ENCODE data around the gene HNRNPAB.

Gene HNRNPAB

DNA sequence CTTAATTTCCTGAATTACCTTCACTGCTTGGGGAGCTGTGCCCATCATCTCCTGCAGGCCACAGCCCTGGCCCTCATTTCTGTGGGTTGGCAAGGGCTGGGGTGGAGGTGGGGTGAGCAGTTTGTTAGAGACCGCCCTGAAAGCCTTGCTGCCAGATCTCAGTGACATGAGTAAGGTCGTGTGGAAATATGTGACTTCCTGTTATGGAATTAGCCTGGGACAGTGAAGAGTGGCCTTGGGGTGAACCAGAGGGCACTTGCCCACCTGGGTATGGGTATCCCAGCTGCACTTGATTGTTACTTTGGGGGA is 2.5 kb upstream of the HNRNPAB start:
- TF ChIP-seq, protein P1, sequence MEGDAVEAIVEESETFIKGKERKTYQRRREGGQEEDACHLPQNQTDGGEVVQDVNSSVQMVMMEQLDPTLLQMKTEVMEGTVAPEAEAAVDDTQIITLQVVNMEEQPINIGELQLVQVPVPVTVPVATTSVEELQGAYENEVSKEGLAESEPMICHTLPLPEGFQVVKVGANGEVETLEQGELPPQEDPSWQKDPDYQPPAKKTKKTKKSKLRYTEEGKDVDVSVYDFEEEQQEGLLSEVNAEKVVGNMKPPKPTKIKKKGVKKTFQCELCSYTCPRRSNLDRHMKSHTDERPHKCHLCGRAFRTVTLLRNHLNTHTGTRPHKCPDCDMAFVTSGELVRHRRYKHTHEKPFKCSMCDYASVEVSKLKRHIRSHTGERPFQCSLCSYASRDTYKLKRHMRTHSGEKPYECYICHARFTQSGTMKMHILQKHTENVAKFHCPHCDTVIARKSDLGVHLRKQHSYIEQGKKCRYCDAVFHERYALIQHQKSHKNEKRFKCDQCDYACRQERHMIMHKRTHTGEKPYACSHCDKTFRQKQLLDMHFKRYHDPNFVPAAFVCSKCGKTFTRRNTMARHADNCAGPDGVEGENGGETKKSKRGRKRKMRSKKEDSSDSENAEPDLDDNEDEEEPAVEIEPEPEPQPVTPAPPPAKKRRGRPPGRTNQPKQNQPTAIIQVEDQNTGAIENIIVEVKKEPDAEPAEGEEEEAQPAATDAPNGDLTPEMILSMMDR (IDR thresholded peaks at IDR 0.05): no peak
- peaks cover 0 to 21% (median 16%) of the 10 kb centered on the region in 4 donors for H3K4me1 ChIP-seq
- no peak overlapping the region for H3K27ac ChIP-seq
- DNase-seq: no peak
- intact Hi-C loops (cut with DNase I; ENCODE audit: low total_unique reads): no loop called here
- peaks cover 0 to 13% (median 8%) of the 10 kb centered on the region in 3 donors for H3K36me3 ChIP-seq
- no peak overlapping the region for H3K4me3 ChIP-seq
- no peaks in the 10 kb centered on the region for H3K27me3 ChIP-seq
- no peaks in the 10 kb centered on the region for H3K9me3 ChIP-seq

DNA sequence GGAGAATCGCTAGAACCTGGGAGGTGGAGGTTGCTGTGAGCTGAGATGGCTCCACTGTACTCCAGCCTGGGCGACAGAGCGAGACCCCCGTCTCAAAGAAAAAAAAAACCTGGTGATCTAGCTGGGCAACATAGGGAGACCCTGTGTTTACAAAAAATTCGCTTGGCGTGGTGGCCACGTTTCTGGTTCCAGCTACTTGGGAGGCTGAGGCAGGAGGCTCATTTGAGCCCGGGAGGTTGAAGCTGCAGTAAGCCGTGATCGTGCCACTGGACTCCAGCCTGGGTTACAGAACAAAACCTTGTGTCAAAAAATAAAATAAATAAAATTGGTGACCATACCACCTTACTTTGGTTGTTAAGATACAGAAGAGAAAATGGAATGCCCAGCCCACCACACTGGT is 1.8 kb upstream of the HNRNPAB start:
- intact Hi-C loops (cut with DNase I; ENCODE audit: low total_unique reads): no loop called here
- TF ChIP-seq, protein P1 (IDR thresholded peaks at IDR 0.05): no peak
- H3K9me3 ChIP-seq: no peaks in the 10 kb centered on the region
- H3K4me3 ChIP-seq: no peak overlapping the region
- DNase-seq: no peak
- no peak overlapping the region for H3K27ac ChIP-seq
- no peaks in the 10 kb centered on the region for H3K27me3 ChIP-seq
- peaks cover 0 to 20% (median 14%) of the 10 kb centered on the region in 3 donors for H3K36me3 ChIP-seq
- H3K4me1 ChIP-seq: peaks cover 0 to 27% (median 18%) of the 10 kb centered on the region in 4 donors

GRCh38 chr5:178203670-178204181 is 607 bp upstream of the HNRNPAB start:
- Histone ChIP-seq H3K4me3 (peak overlapping the region; percentile 83 to 92), H3K9me3 (no peaks in the 10 kb centered on the region), H3K36me3 (peaks cover 10 to 31% (median 26%) of the 10 kb centered on the region in 3 donors), H3K27me3 (no peaks in the 10 kb centered on the region), H3K27ac (peak overlapping the region; percentile 83 to 90), H3K4me1 (peaks cover 0 to 27% (median 18%) of the 10 kb centered on the region in 4 donors)
- no peak for DNase-seq
- TF ChIP-seq, protein P1 (IDR thresholded peaks at IDR 0.05): no peak
- intact Hi-C loops (cut with DNase I; ENCODE audit: low total_unique reads): loop anchor here (2.0 kb wide), 1 partner anchor 49 kb away; no protein-coding TSS in a partner anchor

GRCh38 chr5:178204935-178205748 is 809 bp downstream of the HNRNPAB start:
- intact Hi-C loops (cut with DNase I; ENCODE audit: low total_unique reads): loop anchor here (2.0 kb wide), 1 partner anchor 50 kb away; no protein-coding TSS in a partner anchor
- peak; percentile 83 to 88 for DNase-seq
- Histone ChIP-seq H3K27me3 (no peaks in the 10 kb centered on the region), H3K4me3 (peak overlapping the region; percentile 83 to 92), H3K4me1 (peaks cover 0 to 27% (median 18%) of the 10 kb centered on the region in 4 donors), H3K36me3 (peaks cover 24 to 46% (median 40%) of the 10 kb centered on the region in 3 donors), H3K27ac (peak overlapping the region; percentile 83 to 90), H3K9me3 (no peaks in the 10 kb centered on the region)
- TF ChIP-seq, protein P1 (IDR thresholded peaks at IDR 0.05): no peak

GRCh38 chr5:178205749-178206047 is 1.4 kb downstream of the HNRNPAB start:
- Histone ChIP-seq H3K4me1 (peaks cover 0 to 27% (median 18%) of the 10 kb centered on the region in 4 donors), H3K4me3 (peak overlapping the region; percentile 83 to 92), H3K36me3 (peaks cover 30 to 51% (median 46%) of the 10 kb centered on the region in 3 donors), H3K9me3 (no peaks in the 10 kb centered on the region), H3K27ac (peak overlapping the region; percentile 83 to 90), H3K27me3 (no peaks in the 10 kb centered on the region)
- peak in 1 of 2 donors; percentile 1 for DNase-seq
- intact Hi-C loops (cut with DNase I; ENCODE audit: low total_unique reads): loop anchor here (2.0 kb wide), 1 partner anchor 51 kb away; no protein-coding TSS in a partner anchor
- TF ChIP-seq, protein P1 (IDR thresholded peaks at IDR 0.05): no peak
